Esophagus squamous epithelium (tissue), 4 donors: ENCODE results near the gene ASH1L.

Source experiments
- CTCF ChIP-seq, 6 experiments: fragments of 450-650 bp in 4 of 6; fragments of 200-600 bp in 2 of 6; sonication (generic) in 2 of 6; IDR thresholded peaks; one replicate each; pipeline ENCODE4 v1.5.1; 2016 to 2019; ENCODE audit warnings: antibody characterized with exemption in 6 of 6, mild to moderate bottlenecking in 4 of 6, moderate library complexity in 4 of 6
- POLR2A ChIP-seq, 4 donors: fragments of 450-650 bp; IDR thresholded peaks; one replicate each; pipeline ENCODE4 v1.6.1; 2017; ENCODE audit warnings: antibody characterized with exemption in 4 of 4, mild to moderate bottlenecking in 4 of 4, moderate library complexity in 3 of 4

DNA sequence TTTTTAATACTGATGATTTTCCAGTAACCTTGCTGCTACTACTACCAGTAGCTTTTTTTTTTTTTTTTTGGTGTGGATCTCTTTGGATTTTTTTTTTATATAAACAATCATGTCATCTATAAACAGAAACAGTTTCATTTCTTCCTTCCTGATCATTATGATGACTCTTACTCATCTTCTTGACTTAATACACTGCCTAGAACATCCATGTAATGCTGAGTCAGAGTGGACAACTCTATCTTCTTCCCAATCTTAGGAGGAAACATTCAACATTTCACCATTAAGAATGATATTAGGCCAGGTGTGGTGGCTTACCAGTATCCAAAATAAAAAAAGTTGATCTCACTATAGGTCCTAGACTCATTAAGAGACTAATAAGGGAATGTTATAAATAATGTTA, 172.8 kb downstream of the ASH1L start:
- no peak for TF ChIP-seq CTCF (IDR thresholded peaks at IDR 0.05)
- TF ChIP-seq POLR2A (IDR thresholded peaks at IDR 0.05): no peak
